Esophagus squamous epithelium (tissue), 5 donors: Measurements from ENCODE around the gene FJX1. TPM values are rescaled to one million over a fixed set of nuclear protein-coding genes. Genes with fewer than 3 reads are reported as not detected.

Experiments used
- DNase-seq: peaks from one replicate; lab custom pipeline; 2025; lab: John Stamatoyannopoulos, UW
- H3K27ac ChIP-seq, 4 donors: fragments of 200-600 bp; sonication (generic); one replicate each; pipeline ENCODE4 v1.5.1; 2016 to 2019; ENCODE audit warnings: mild to moderate bottlenecking in 1 of 4
- H3K27me3 ChIP-seq, 4 donors: fragments of 200-600 bp; sonication (generic); 1 replicate in 3 of 4; 2 replicates in 1 of 4; pipeline versions ENCODE4 v1.5.1 to v1.6.0; 2017 to 2021; ENCODE audit warnings: antibody characterized with exemption in 1 of 4
- H3K36me3 ChIP-seq, 3 donors: fragments of 200-600 bp; sonication (generic); one replicate each; pipeline ENCODE4 v1.5.1; 2016 to 2019
- H3K4me1 ChIP-seq, 3 donors: fragments of 200-600 bp; sonication (generic); one replicate each; pipeline ENCODE4 v1.5.1; 2017 to 2019
- H3K4me3 ChIP-seq, 4 donors: fragments of 200-600 bp; sonication (generic); 1 replicate in 3 of 4; 2 replicates in 1 of 4; pipeline ENCODE4 v1.5.1; 2016 to 2019; ENCODE audit warnings: mild to moderate bottlenecking in 2 of 4, moderate library complexity in 1 of 4
- H3K9me3 ChIP-seq, 3 donors: fragments of 200-600 bp; sonication (generic); one replicate each; pipeline ENCODE4 v1.5.1; 2016 to 2019
- CTCF ChIP-seq, 6 experiments: fragments of 450-650 bp in 4 of 6; fragments of 200-600 bp in 2 of 6; sonication (generic) in 2 of 6; IDR thresholded peaks; one replicate each; pipeline ENCODE4 v1.5.1; 2016 to 2019; ENCODE audit warnings: antibody characterized with exemption in 6 of 6, mild to moderate bottlenecking in 4 of 6, moderate library complexity in 4 of 6
- POLR2A ChIP-seq, 4 donors: fragments of 450-650 bp; IDR thresholded peaks; one replicate each; pipeline ENCODE4 v1.6.1; 2017; ENCODE audit warnings: antibody characterized with exemption in 4 of 4, mild to moderate bottlenecking in 4 of 4, moderate library complexity in 3 of 4
- WGBS, 2 donors: methylation state at CpG; one replicate each; pipeline ENCODE4 v1.1.5; 2018; 5-methylcytosine and 5-hydroxymethylcytosine counted together
- intact Hi-C: fragments of 100-400 bp; cut with DNase I; formaldehyde crosslinking; loops from one replicate; pipeline ENCODE4 v1.15.0; 2022
- total RNA-seq, 4 donors: library from RNA; depleted of rRNA; stranded (reverse); fragments of >200 nt; gene quantifications; one replicate each; pipeline ENCODE4 v1.1.0, GENCODE V29; 2016
- donor health status: DM: yes; HTN: yes; CAD: no.

FJX1 gene
- total RNA-seq, 4 donors from 2014 or later = 8.8 to 12.4 (median 11.1) TPM

GRCh38 chr11:35626501-35626900, 8.2 kb downstream of the FJX1 start:
- Histone ChIP-seq H3K4me1 (peaks cover 0 to 32% (median 11%) of the 10 kb centered on the region in 3 donors), H3K27me3 (peaks cover 0 to 44% (median 0%) of the 10 kb centered on the region in 4 donors), H3K9me3 (no peaks in the 10 kb centered on the region), H3K36me3 (no peaks in the 10 kb centered on the region), H3K27ac (no peak overlapping the region), H3K4me3 (no peak overlapping the region)
- intact Hi-C loops = no loop called here
- no peak for TF ChIP-seq POLR2A (IDR thresholded peaks at IDR 0.05)
- TF ChIP-seq CTCF (IDR thresholded peaks at IDR 0.05) = no peak
- WGBS, 2 donors = 82 to 93% methylated on average over 2 of the region's 2 CpGs
- DNase-seq = no peak

GRCh38 chr11:35629511-35629910, 11.3 kb downstream of the FJX1 start:
- Histone ChIP-seq H3K4me3 (no peak overlapping the region), H3K36me3 (no peaks in the 10 kb centered on the region), H3K4me1 (peaks cover 0 to 7% (median 0%) of the 10 kb centered on the region in 3 donors), H3K9me3 (no peaks in the 10 kb centered on the region), H3K27me3 (peaks cover 0 to 46% (median 0%) of the 10 kb centered on the region in 4 donors), H3K27ac (no peak overlapping the region)
- intact Hi-C loops = no loop called here
- no peak for TF ChIP-seq CTCF (IDR thresholded peaks at IDR 0.05)
- no peak for TF ChIP-seq POLR2A (IDR thresholded peaks at IDR 0.05)
- 81 to 84% methylated on average over 4 of the region's 4 CpGs for WGBS, 2 donors
- DNase-seq = no peak

GRCh38 chr11:35629914-35630313, 11.7 kb downstream of the FJX1 start:
- Histone ChIP-seq H3K27me3 (peaks cover 0 to 46% (median 0%) of the 10 kb centered on the region in 4 donors), H3K36me3 (no peaks in the 10 kb centered on the region), H3K9me3 (no peaks in the 10 kb centered on the region), H3K4me1 (peaks cover 0 to 7% (median 0%) of the 10 kb centered on the region in 3 donors), H3K27ac (no peak overlapping the region), H3K4me3 (no peak overlapping the region)
- DNase-seq = no peak
- WGBS, 2 donors = 14 to 42% methylated on average over 6 of the region's 6 CpGs
- intact Hi-C loops = no loop called here
- no peak for TF ChIP-seq CTCF (IDR thresholded peaks at IDR 0.05)
- TF ChIP-seq POLR2A (IDR thresholded peaks at IDR 0.05) = no peak

- H3K27me3 ChIP-seq = peaks cover 0 to 51% (median 0%) of the 10 kb centered on the region in 4 donors
- WGBS, 2 donors = 52 to 76% methylated on average over 3 of the region's 3 CpGs
- H3K36me3 ChIP-seq = no peaks in the 10 kb centered on the region
- no peak for DNase-seq
- peaks cover 0 to 7% (median 0%) of the 10 kb centered on the region in 3 donors for H3K4me1 ChIP-seq
- TF ChIP-seq CTCF (IDR thresholded peaks at IDR 0.05) (no peak), POLR2A (IDR thresholded peaks at IDR 0.05) (no peak)
- H3K4me3 ChIP-seq = no peak overlapping the region
- no peaks in the 10 kb centered on the region for H3K9me3 ChIP-seq
- intact Hi-C loops = no loop called here
- no peak overlapping the region for H3K27ac ChIP-seq
Measured at GRCh38 chr11:35631891-35632290, 13.6 kb downstream of the FJX1 start.

- H3K27me3 ChIP-seq = peaks cover 0 to 52% (median 0%) of the 10 kb centered on the region in 4 donors
- peaks cover 0 to 7% (median 0%) of the 10 kb centered on the region in 3 donors for H3K4me1 ChIP-seq
- TF ChIP-seq POLR2A (IDR thresholded peaks at IDR 0.05) = no peak
- no peak for TF ChIP-seq CTCF (IDR thresholded peaks at IDR 0.05)
- DNase-seq = no peak
- no peak overlapping the region for H3K4me3 ChIP-seq
- H3K9me3 ChIP-seq = no peaks in the 10 kb centered on the region
- H3K27ac ChIP-seq = no peak overlapping the region
- intact Hi-C loops = no loop called here
- 43 to 50% methylated on average over 1 of the region's 1 CpG for WGBS, 2 donors
- no peaks in the 10 kb centered on the region for H3K36me3 ChIP-seq
Measured at GRCh38 chr11:35632301-35632700, 14.0 kb downstream of the FJX1 start.
